Ishikawa (cell line): ENCODE results near the gene CADM1.

ENCODE experiments used
- CEBPB ChIP-seq: IDR thresholded peaks from 2 replicates; pipeline ENCODE4 v1.6.1; 2012
- CREB1 ChIP-seq: IDR thresholded peaks from 2 replicates; pipeline ENCODE4 v1.6.1; 2012; ENCODE audit warnings: low read depth
- EGR1 ChIP-seq: IDR thresholded peaks from 2 replicates; pipeline ENCODE4 v1.6.1; 2012
- EP300 ChIP-seq: IDR thresholded peaks from 2 replicates; pipeline ENCODE4 v1.6.1; 2012; ENCODE audit warnings: borderline replicate concordance
- FOXM1 ChIP-seq: IDR thresholded peaks from 2 replicates; pipeline ENCODE4 v1.6.1; 2012; ENCODE audit warnings: low read depth, borderline replicate concordance
- MAX ChIP-seq: IDR thresholded peaks from 2 replicates; pipeline ENCODE4 v1.6.1; 2012
- NFIC ChIP-seq: IDR thresholded peaks from 2 replicates; pipeline ENCODE4 v1.6.1; 2012
- RAD21 ChIP-seq: IDR thresholded peaks from 2 replicates; pipeline ENCODE4 v1.6.1; 2012; ENCODE audit warnings: low read depth
- TAF1 ChIP-seq: IDR thresholded peaks from 2 replicates; pipeline ENCODE4 v1.6.1; 2012; ENCODE audit warnings: low read depth, mild to moderate bottlenecking
- YY1 ChIP-seq: IDR thresholded peaks from 2 replicates; pipeline ENCODE4 v1.6.1; 2012; ENCODE audit warnings: low read depth
- ZBTB7A ChIP-seq: IDR thresholded peaks from 2 replicates; pipeline ENCODE4 v1.6.1; 2012; ENCODE audit warnings: low read depth
- TF ChIP-seq, protein P1 (sequence below): IDR thresholded peaks from 2 replicates; pipeline ENCODE4 v1.6.1; 2012; ENCODE audit warnings: low read depth, mild to moderate bottlenecking

DNA sequence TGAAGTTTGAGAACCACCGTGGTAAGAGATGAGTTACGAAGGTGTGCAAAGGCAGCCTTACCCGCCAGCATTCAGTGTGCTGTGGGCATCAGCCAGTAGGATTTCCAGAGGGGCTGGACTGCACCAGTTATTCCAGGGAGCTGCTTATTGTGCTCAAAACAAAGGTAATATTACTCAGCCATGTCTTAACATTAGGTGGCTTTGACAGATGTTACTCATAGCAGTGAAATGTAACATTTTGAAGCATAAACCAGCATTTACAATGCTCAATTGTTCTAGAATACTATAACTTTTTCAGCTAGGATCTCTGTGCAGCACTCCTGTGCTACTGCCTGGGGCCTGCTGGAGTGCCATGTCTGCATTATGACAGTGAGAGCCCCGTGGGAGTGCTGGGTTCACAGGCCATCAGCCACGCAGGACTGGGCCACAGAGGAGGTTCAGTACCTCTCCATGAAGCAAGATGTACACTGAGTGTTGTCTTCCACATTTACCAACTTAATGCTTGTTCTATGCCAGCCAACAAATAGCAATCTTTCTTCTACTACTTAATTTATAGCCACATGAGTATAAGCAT lies 238.1 kb downstream of the CADM1 start:
- TF ChIP-seq TAF1 = no peak
- no peak for TF ChIP-seq MAX
- TF ChIP-seq, protein P1, sequence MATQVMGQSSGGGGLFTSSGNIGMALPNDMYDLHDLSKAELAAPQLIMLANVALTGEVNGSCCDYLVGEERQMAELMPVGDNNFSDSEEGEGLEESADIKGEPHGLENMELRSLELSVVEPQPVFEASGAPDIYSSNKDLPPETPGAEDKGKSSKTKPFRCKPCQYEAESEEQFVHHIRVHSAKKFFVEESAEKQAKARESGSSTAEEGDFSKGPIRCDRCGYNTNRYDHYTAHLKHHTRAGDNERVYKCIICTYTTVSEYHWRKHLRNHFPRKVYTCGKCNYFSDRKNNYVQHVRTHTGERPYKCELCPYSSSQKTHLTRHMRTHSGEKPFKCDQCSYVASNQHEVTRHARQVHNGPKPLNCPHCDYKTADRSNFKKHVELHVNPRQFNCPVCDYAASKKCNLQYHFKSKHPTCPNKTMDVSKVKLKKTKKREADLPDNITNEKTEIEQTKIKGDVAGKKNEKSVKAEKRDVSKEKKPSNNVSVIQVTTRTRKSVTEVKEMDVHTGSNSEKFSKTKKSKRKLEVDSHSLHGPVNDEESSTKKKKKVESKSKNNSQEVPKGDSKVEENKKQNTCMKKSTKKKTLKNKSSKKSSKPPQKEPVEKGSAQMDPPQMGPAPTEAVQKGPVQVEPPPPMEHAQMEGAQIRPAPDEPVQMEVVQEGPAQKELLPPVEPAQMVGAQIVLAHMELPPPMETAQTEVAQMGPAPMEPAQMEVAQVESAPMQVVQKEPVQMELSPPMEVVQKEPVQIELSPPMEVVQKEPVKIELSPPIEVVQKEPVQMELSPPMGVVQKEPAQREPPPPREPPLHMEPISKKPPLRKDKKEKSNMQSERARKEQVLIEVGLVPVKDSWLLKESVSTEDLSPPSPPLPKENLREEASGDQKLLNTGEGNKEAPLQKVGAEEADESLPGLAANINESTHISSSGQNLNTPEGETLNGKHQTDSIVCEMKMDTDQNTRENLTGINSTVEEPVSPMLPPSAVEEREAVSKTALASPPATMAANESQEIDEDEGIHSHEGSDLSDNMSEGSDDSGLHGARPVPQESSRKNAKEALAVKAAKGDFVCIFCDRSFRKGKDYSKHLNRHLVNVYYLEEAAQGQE = no peak
- no peak for TF ChIP-seq ZBTB7A
- no peak for TF ChIP-seq EP300
- TF ChIP-seq EGR1 = no peak
- no peak for TF ChIP-seq CREB1
- TF ChIP-seq CEBPB = no peak
- no peak for TF ChIP-seq YY1
- TF ChIP-seq RAD21 = no peak
- TF ChIP-seq FOXM1 = no peak
- TF ChIP-seq NFIC = no peak
